HCT116 (cell line): Measurements from ENCODE around the gene FRS2. TPM values are rescaled to one million over a fixed set of nuclear protein-coding genes. Genes with fewer than 3 reads are reported as not detected.

Experiments
- ATAC-seq: fragments of 200-7000 bp; cut with Tn5 transposase; 2 replicates; pipeline ENCODE4 v1.9.1; 2020; ENCODE audit warnings: mild to moderate bottlenecking, moderate library complexity
- BruUV-seq: library from RNA; stranded (reverse); fragments of 400-500 nt; replicated peaks from 2 replicates; lab custom pipeline; 2021; lab: Mats Ljungman, UMichigan
- CTCF ChIA-PET: fragments of 300-600 bp; sonication (Branson Sonifier 250); formaldehyde crosslinking; loops from one replicate; lab custom pipeline; 2021; ENCODE audit warnings: antibody characterized with exemption; lab: Charles Lee
- POLR2A ChIA-PET: fragments of 300-600, 350-600 bp; sonication (Branson Sonifier 250); formaldehyde crosslinking; loops from one replicate; lab custom pipeline; 2021; ENCODE audit warnings: antibody characterized with exemption; lab: Charles Lee
- RAD21 ChIA-PET, 2 experiments: fragments of 300-600 bp; sonication (Branson Sonifier 250); formaldehyde crosslinking; loops; one replicate each; lab custom pipeline; 2023; ENCODE audit warnings: low total read pairs in 2 of 2; ENCODE audit not compliant: uncharacterized antibody in 2 of 2, unreplicated experiment in 2 of 2, low non-redundant PET in 1 of 2; lab: Charles Lee
- DNase-seq: peaks from one replicate; pipeline ENCODE4 v3.0.0-alpha.2; 2010; ENCODE audit warnings: low read depth, low spot score
- H2AFZ ChIP-seq: fragments of 200-600 bp; shearing (Covaris generic), sonication (generic); 2 replicates; pipeline ENCODE4 v1.6.1; 2017; ENCODE audit warnings: low read depth, mixed run types, mixed read lengths, antibody characterized with exemption, low read length; ENCODE audit not compliant: poor library complexity, severe bottlenecking
- H3K27ac ChIP-seq: 2 replicates; pipeline ENCODE4 v1.5.1; 2012; ENCODE audit warnings: low read depth, low read length
- H3K27me3 ChIP-seq: fragments of 200-600 bp; sonication (generic); 2 replicates; pipeline ENCODE4 v1.6.1; 2016; ENCODE audit warnings: mixed run types, low read length, mixed read lengths; ENCODE audit not compliant: insufficient read depth
- H3K36me3 ChIP-seq, 2 experiments: fragments of 200-500 bp in 1 of 2; fragments of 200-600 bp in 1 of 2; sonication (Bioruptor generic) in 1 of 2; sonication (generic) in 1 of 2; 2 replicates each; pipeline versions ENCODE4 v1.5.1 to v1.6.1; 2014 to 2016; ENCODE audit warnings: low read length in 2 of 2, inconsistent platforms in 1 of 2, mixed read lengths in 1 of 2, mixed run types in 1 of 2; ENCODE audit not compliant: insufficient read depth in 2 of 2, control insufficient read depth in 1 of 2
- H3K4me1 ChIP-seq, 2 experiments: fragments of 200-600 bp in 1 of 2; sonication (generic) in 1 of 2; 2 replicates each; pipeline versions ENCODE4 v1.5.1 to v1.6.1; 2012 to 2017; ENCODE audit warnings: low read length in 2 of 2, inconsistent platforms in 1 of 2, mild to moderate bottlenecking in 1 of 2, mixed read lengths in 1 of 2, mixed run types in 1 of 2, moderate library complexity in 1 of 2; ENCODE audit not compliant: insufficient read depth in 2 of 2, control insufficient read depth in 1 of 2
- H3K4me2 ChIP-seq: fragments of 200-600 bp; sonication (generic); 2 replicates; pipeline ENCODE4 v1.6.1; 2017; ENCODE audit warnings: mixed run types, low read length, mixed read lengths
- H3K4me3 ChIP-seq, 2 experiments: fragments of 200-600 bp in 1 of 2; sonication (generic) in 1 of 2; replicated peaks in 1 of 2; 2 replicates each; pipeline ENCODE4 v1.5.1; 2011 to 2016; ENCODE audit warnings: low read length in 2 of 2, control low read depth in 1 of 2, low read depth in 1 of 2, mild to moderate bottlenecking in 1 of 2, mixed read lengths in 1 of 2, mixed run types in 1 of 2
- H3K79me2 ChIP-seq: fragments of 200-600 bp; sonication (generic); 2 replicates; pipeline ENCODE4 v1.6.1; 2017; ENCODE audit warnings: mild to moderate bottlenecking, mixed run types, low read length, moderate library complexity, mixed read lengths; ENCODE audit not compliant: insufficient read depth
- H3K9ac ChIP-seq: fragments of 200-600 bp; sonication (generic); 2 replicates; pipeline ENCODE4 v1.6.1; 2016; ENCODE audit warnings: low read length, mixed read lengths
- H3K9me2 ChIP-seq: fragments of 200-600 bp; sonication (generic), shearing (Covaris generic); 2 replicates; pipeline ENCODE4 v1.6.1; 2017; ENCODE audit warnings: mixed run types, mild to moderate bottlenecking, moderate library complexity; ENCODE audit not compliant: insufficient read depth
- H3K9me3 ChIP-seq, 2 experiments: fragments of 200-500 bp in 1 of 2; fragments of 200-600 bp in 1 of 2; sonication (Bioruptor generic) in 1 of 2; sonication (generic) in 1 of 2; 2 replicates each; pipeline ENCODE4 v1.6.1; 2014 to 2017; ENCODE audit warnings: low read length in 2 of 2, mixed read lengths in 2 of 2, inconsistent platforms in 1 of 2, low read depth in 1 of 2, mild to moderate bottlenecking in 1 of 2, mixed run types in 1 of 2, moderate library complexity in 1 of 2; ENCODE audit not compliant: control insufficient read depth in 1 of 2, insufficient read depth in 1 of 2
- H4K20me1 ChIP-seq: fragments of 200-600 bp; sonication (generic), shearing (Covaris generic); 2 replicates; pipeline ENCODE4 v1.6.1; 2017; ENCODE audit warnings: mixed run types, mild to moderate bottlenecking, moderate library complexity; ENCODE audit not compliant: insufficient read depth
- EGR1 ChIP-seq: IDR thresholded peaks from 2 replicates; pipeline ENCODE4 v1.6.1; 2012; ENCODE audit warnings: low read depth
- FOSL1 ChIP-seq: IDR thresholded peaks from 2 replicates; pipeline ENCODE4 v1.6.1; 2012; ENCODE audit warnings: low read depth
- JUND ChIP-seq: IDR thresholded peaks from 2 replicates; pipeline ENCODE4 v1.6.1; 2012
- POLR2AphosphoS5 ChIP-seq: IDR thresholded peaks from 2 replicates; pipeline ENCODE4 v1.6.1; 2011; ENCODE audit warnings: mild to moderate bottlenecking, low read depth, low read length, moderate library complexity
- REST ChIP-seq: IDR thresholded peaks from 2 replicates; pipeline ENCODE4 v1.6.1; 2012; ENCODE audit warnings: low read depth
- ZBTB33 ChIP-seq: IDR thresholded peaks from 2 replicates; pipeline ENCODE4 v1.6.1; 2011; ENCODE audit warnings: mild to moderate bottlenecking, low read length, moderate library complexity; ENCODE audit not compliant: insufficient replicate concordance; ENCODE audit errors: extremely low read depth
- intact Hi-C: fragments of 100-400 bp; cut with micrococcal nuclease; formaldehyde crosslinking; loops from 2 replicates; pipeline ENCODE4 v1.10.0; 2022
- total RNA-seq: library from RNA; stranded (reverse); gene quantifications from one replicate; pipeline ENCODE4 v1.2.1, GENCODE V29; 2021; ENCODE audit not compliant: unreplicated experiment

FRS2 gene
- total RNA-seq, 1 experiment from 2014 or later, result 14.7 TPM

GRCh38 chr12:69610729-69611128 lies 140.5 kb downstream of the FRS2 start, which contains the start of gene LRRC10:
Gene LRRC10, minus strand, starts transcription at chr12:69610907. Its CDS starts 69 bp downstream, at chr12:69610838.
- H4K20me1 ChIP-seq, result no peaks in the 10 kb centered on the region
- RAD21 ChIA-PET, result no interaction called here
- TF ChIP-seq FOSL1 (no peak), REST (no peak), JUND (no peak), EGR1 (no peak), ZBTB33 (no peak), POLR2AphosphoS5 (no peak)
- POLR2A ChIA-PET, result no interaction called here
- H3K4me2 ChIP-seq, result no peak within 1 kb of the TSS
- no peaks in the 10 kb centered on the region for H3K9me3 ChIP-seq
- intact Hi-C loops, result no loop called here
- no peaks in the 10 kb centered on the region for H3K9me2 ChIP-seq
- no peaks in the 10 kb centered on the region for H3K79me2 ChIP-seq
- H3K4me1 ChIP-seq, result no peaks in the 10 kb centered on the region
- H3K36me3 ChIP-seq, result no peaks in the 10 kb centered on the region
- no peak within 1 kb of the TSS for H3K9ac ChIP-seq
- peaks cover 22% of the 10 kb centered on the region for H3K27me3 ChIP-seq
- H3K4me3 ChIP-seq, result no peak within 1 kb of the TSS
- no peak within 1 kb of the TSS for H3K27ac ChIP-seq
- ATAC-seq (no peak), DNase-seq (no peak)
- no peak within 1 kb of the TSS for H2AFZ ChIP-seq
- BruUV-seq, result no TSS peak
- CTCF ChIA-PET, result no interaction called here
